ENCODE data around the gene FAM98B. TPM values are rescaled to one million over a fixed set of nuclear protein-coding genes. Genes with fewer than 3 reads are reported as not detected.

Gene FAM98B
- total RNA-seq, 4 donors from 2014 or later = 11.1 to 48.2 (median 15.5) TPM

- Histone ChIP-seq H3K27me3 (no peaks in the 10 kb centered on the region), H3K36me3 (no peaks in the 10 kb centered on the region), H3K27ac (replicated peaks in 1 of 4) (no peak overlapping the region), H3K9me3 (no peaks in the 10 kb centered on the region), H3K4me3 (no peak overlapping the region), H3K4me1 (no peaks in the 10 kb centered on the region)
- 89% methylated on average over 1 of the region's 1 CpG for WGBS
- intact Hi-C loops (cut with DNase I) = no loop called here
- TF ChIP-seq POLR2A (IDR thresholded peaks at IDR 0.05; ENCODE audit: low read depth) (no peak), POLR2AphosphoS5 (IDR thresholded peaks at IDR 0.05) (no peak), EP300 (IDR thresholded peaks at IDR 0.05) (no peak)
- TF ChIP-seq, protein P1, sequence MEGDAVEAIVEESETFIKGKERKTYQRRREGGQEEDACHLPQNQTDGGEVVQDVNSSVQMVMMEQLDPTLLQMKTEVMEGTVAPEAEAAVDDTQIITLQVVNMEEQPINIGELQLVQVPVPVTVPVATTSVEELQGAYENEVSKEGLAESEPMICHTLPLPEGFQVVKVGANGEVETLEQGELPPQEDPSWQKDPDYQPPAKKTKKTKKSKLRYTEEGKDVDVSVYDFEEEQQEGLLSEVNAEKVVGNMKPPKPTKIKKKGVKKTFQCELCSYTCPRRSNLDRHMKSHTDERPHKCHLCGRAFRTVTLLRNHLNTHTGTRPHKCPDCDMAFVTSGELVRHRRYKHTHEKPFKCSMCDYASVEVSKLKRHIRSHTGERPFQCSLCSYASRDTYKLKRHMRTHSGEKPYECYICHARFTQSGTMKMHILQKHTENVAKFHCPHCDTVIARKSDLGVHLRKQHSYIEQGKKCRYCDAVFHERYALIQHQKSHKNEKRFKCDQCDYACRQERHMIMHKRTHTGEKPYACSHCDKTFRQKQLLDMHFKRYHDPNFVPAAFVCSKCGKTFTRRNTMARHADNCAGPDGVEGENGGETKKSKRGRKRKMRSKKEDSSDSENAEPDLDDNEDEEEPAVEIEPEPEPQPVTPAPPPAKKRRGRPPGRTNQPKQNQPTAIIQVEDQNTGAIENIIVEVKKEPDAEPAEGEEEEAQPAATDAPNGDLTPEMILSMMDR (IDR thresholded peaks at IDR 0.05) = no peak
- DNase-seq (ENCODE audit: extremely low spot score) = no peak
These were observed 42.2 kb downstream of the FAM98B start for GRCh38 chr15:38496151-38496550.

DNA sequence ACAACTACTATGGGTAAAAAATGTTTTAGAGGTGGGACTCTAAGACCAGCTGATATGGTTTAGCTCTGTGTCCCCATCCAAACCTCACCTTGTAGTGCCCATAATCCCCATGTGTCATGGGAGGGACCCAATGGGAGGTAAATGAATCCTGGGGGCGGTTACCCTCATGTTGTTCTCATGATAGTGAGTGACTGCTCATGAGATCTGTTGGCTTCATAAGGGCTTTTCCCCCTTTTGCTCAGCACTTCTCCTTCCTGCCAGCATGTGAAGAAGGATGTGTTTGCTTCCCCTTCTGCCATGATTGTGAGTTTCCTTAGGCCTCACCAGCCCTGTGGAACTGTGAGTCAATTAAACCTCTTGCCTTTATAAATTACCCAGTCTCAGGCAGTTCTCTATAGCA lies 45.7 kb downstream of the FAM98B start:
- Histone ChIP-seq H3K4me3 (no peak overlapping the region), H3K36me3 (no peaks in the 10 kb centered on the region), H3K27me3 (no peaks in the 10 kb centered on the region), H3K9me3 (no peaks in the 10 kb centered on the region), H3K27ac (replicated peaks in 1 of 4) (no peak overlapping the region), H3K4me1 (no peaks in the 10 kb centered on the region)
- TF ChIP-seq, protein P1 (IDR thresholded peaks at IDR 0.05) = no peak
- TF ChIP-seq EP300 (IDR thresholded peaks at IDR 0.05) (no peak), POLR2A (IDR thresholded peaks at IDR 0.05; ENCODE audit: low read depth) (no peak), POLR2AphosphoS5 (IDR thresholded peaks at IDR 0.05) (no peak)
- DNase-seq (ENCODE audit: extremely low spot score) = no peak
- intact Hi-C loops (cut with DNase I) = no loop called here
- WGBS = 92% methylated on average over 1 of the region's 1 CpG

DNA sequence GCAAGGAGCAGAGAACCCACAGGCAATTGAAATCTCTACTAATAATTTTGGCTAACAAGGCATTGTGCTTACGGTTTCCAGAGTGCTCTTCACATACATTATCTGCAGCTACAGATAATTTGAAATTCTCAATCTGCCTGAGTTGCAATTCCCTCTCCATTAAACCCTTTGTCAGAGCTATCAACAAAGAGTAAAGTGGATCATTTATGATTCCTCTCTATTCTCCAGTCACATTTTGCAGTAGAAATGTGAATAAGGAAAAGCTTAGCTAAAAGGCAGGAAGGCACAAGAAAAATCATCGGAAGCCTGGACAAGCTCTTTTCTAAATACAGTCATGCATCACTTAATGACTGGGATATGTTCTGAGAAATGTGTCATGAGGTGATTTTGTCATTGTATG lies 49.6 kb downstream of the FAM98B start:
- H3K36me3 ChIP-seq = no peaks in the 10 kb centered on the region
- no peaks in the 10 kb centered on the region for H3K9me3 ChIP-seq
- no peak for DNase-seq (ENCODE audit: extremely low spot score)
- no peaks in the 10 kb centered on the region for H3K4me1 ChIP-seq
- H3K4me3 ChIP-seq = no peak overlapping the region
- 95% methylated on average over 2 of the region's 2 CpGs for WGBS
- intact Hi-C loops (cut with DNase I) = no loop called here
- no peak overlapping the region for H3K27ac ChIP-seq (replicated peaks in 1 of 4)
- H3K27me3 ChIP-seq = no peaks in the 10 kb centered on the region
- TF ChIP-seq, protein P1 (IDR thresholded peaks at IDR 0.05) = no peak
- TF ChIP-seq POLR2A (IDR thresholded peaks at IDR 0.05; ENCODE audit: low read depth) (no peak), POLR2AphosphoS5 (IDR thresholded peaks at IDR 0.05) (no peak), EP300 (IDR thresholded peaks at IDR 0.05) (no peak)

GRCh38 chr15:38504680-38505467 lies 50.9 kb downstream of the FAM98B start:
- H3K4me3 ChIP-seq = no peak overlapping the region

More at GRCh38 chr15:38504680-38505467, 50.9 kb downstream of the FAM98B start:
- H3K27me3 ChIP-seq = no peaks in the 10 kb centered on the region
- DNase-seq (ENCODE audit: extremely low spot score) = no peak
- WGBS = 84% methylated on average over 4 of the region's 4 CpGs
- H3K9me3 ChIP-seq = no peaks in the 10 kb centered on the region
- intact Hi-C loops (cut with DNase I) = no loop called here
- H3K27ac ChIP-seq (replicated peaks in 1 of 4) = no peak overlapping the region
- no peaks in the 10 kb centered on the region for H3K36me3 ChIP-seq
- no peaks in the 10 kb centered on the region for H3K4me1 ChIP-seq
- TF ChIP-seq EP300 (IDR thresholded peaks at IDR 0.05) (no peak), POLR2A (IDR thresholded peaks at IDR 0.05; ENCODE audit: low read depth) (no peak), POLR2AphosphoS5 (IDR thresholded peaks at IDR 0.05) (no peak)
- TF ChIP-seq, protein P1 (IDR thresholded peaks at IDR 0.05) = no peak
